Measurements from ENCODE around the gene NET1.

The NET1 gene

DNA sequence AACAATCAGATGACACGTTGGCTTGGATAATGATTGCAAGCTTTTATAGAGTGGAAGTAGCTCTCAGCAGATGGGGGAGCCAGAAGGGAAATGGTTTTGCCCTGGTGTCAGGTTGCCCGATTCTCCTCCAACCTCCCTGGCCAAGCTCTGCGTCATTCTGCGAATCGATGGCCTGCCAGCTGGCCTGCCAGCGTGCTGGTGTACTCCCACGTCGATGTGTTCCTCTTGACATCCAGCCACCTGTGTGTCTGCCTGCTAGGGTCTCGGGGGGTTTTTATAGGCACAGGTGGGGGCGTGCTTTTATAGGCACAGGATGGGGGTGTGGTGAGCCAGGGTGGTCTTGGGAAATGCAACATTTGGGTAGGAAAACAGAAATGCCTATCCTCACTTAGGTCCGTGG, 4.6 kb downstream of the NET1 start:
- no peak overlapping the region for H3K27ac Mint-ChIP-seq

DNA sequence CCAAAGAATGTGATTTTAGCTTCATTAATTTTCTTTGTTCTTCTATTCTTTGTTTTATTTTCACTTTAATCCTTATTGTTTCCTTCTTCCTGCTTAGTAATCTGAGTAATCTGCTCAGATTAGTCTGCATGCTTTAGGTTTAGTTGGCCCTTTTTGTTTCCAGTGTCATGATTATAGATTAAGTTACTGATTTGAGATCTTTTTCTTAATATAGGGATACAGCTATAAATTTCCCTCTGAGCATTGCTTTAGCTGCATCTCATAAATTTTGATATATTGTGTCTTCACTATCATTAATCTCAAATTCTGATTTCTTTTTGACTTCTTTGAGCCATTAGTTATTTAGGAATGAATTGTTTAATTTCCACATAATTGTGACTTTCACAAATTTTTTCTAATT, 6.2 kb downstream of the NET1 start:
- Mint-ChIP-seq H3K9me3 (peaks cover 23% of the 10 kb centered on the region), H3K4me1 (peaks cover 6% of the 10 kb centered on the region), H3K4me3 (no peak overlapping the region), H3K36me3 (peaks cover 15% of the 10 kb centered on the region), H3K27ac (no peak overlapping the region), H3K27me3 (peaks cover 3% of the 10 kb centered on the region)

More for the DNA sequence above, 4.6 kb downstream of the NET1 start:
- Mint-ChIP-seq H3K9me3 (peaks cover 23% of the 10 kb centered on the region), H3K36me3 (peaks cover 15% of the 10 kb centered on the region), H3K4me1 (peaks cover 9% of the 10 kb centered on the region), H3K4me3 (no peak overlapping the region), H3K27me3 (peaks cover 5% of the 10 kb centered on the region)

DNA sequence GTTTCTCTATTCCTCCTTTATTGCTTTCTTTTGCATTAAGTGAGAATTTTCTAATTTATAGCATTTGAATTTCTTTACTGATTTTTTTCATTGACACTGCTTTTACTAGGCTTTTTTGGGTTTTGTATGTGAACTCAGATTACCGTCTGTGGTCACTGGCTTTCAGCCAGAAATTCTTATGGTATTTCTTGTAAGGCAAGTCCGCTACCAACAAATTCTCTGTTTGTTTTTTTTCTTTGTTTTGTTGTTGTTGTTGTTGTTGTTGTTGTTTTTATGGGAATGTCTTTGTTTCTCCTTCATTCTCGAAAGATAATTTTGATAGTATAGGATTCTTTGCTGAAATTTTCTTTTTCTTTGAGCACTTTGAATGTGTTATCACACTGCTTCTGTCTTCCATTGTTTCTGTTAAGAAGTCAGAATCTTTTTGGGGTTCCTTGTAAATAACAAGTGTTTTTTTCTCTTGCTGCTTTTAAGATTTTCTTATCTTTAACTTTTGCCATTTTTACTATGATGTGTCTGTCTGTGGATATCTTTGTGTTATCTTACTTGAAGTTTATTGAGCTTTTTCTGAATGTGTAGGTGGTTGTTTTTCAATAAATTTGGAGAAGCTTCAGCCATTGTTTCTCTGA, 7.2 kb downstream of the NET1 start:
- Mint-ChIP-seq H3K27me3 (peaks cover 3% of the 10 kb centered on the region), H3K4me3 (no peak overlapping the region), H3K27ac (no peak overlapping the region), H3K4me1 (peaks cover 6% of the 10 kb centered on the region), H3K36me3 (peaks cover 15% of the 10 kb centered on the region), H3K9me3 (peaks cover 23% of the 10 kb centered on the region)

DNA sequence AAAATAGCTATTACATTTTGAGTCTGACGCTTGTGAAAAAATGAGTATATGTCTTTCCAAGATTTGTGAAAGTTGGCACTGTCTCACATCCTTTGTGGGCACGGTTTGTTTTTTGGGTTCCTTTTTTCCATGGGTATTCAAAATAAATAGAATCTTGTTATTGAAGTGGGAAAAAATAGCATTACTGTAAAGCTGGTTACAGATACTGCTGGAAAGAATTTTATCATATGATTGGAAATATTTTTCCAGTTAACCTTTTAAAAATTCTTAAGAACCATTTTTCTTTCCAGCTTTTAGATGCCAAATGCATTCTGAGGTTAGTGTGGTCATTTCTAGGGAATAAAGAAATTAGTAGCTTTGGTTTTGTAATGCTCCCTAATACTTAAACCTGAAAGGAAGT, 11.4 kb downstream of the NET1 start:
- Mint-ChIP-seq H3K36me3 (peaks cover 11% of the 10 kb centered on the region), H3K4me1 (peaks cover 6% of the 10 kb centered on the region), H3K27ac (no peak overlapping the region), H3K4me3 (no peak overlapping the region), H3K9me3 (peaks cover 13% of the 10 kb centered on the region), H3K27me3 (no peaks in the 10 kb centered on the region)

DNA sequence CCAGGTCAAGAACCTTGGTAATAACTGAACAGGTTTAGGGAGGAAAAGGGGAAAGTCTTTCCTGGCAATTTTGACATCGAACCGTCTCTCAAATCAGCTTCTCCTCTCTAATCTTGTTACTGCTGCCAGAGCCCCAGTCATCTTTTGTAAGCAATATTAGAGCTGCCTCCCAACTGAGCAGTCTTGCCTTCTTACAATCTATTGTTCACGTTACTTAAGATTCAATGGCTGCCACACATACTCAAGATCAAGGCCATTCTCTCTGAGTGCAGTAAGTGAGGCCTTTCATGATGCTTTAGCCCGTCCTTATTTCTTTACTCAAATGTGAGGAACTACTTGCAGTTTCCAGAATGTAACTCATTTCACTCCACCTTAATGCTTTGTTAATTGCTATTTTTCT, 12.4 kb downstream of the NET1 start:
- Mint-ChIP-seq H3K27ac (no peak overlapping the region), H3K36me3 (peaks cover 3% of the 10 kb centered on the region), H3K9me3 (peaks cover 3% of the 10 kb centered on the region), H3K4me1 (peaks cover 3% of the 10 kb centered on the region), H3K27me3 (no peaks in the 10 kb centered on the region), H3K4me3 (no peak overlapping the region)

DNA sequence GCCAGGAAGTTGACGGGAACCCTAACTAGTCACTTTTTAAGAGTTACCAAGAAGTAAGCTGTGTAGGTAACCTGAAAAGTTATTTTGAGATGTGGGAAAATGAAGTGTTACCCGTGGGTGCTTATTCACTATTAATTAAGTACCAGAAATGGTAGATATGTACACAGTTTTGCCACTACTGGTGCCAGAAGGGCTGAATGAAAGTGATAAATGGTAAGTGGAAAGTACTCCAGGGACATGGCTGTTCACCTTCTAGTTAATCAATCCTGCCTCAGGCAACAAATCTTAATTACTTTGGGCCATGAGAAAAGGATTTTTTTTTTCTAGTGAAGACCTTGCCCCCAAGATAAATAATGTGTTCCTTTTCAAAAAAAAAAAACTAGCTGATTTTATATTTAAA, 15.8 kb downstream of the NET1 start:
- H3K4me3 Mint-ChIP-seq = no peak overlapping the region
- H3K36me3 Mint-ChIP-seq = peaks cover 4% of the 10 kb centered on the region
- H3K4me1 Mint-ChIP-seq = no peaks in the 10 kb centered on the region
- H3K27ac Mint-ChIP-seq = no peak overlapping the region
- no peaks in the 10 kb centered on the region for H3K27me3 Mint-ChIP-seq
- peaks cover 4% of the 10 kb centered on the region for H3K9me3 Mint-ChIP-seq

DNA sequence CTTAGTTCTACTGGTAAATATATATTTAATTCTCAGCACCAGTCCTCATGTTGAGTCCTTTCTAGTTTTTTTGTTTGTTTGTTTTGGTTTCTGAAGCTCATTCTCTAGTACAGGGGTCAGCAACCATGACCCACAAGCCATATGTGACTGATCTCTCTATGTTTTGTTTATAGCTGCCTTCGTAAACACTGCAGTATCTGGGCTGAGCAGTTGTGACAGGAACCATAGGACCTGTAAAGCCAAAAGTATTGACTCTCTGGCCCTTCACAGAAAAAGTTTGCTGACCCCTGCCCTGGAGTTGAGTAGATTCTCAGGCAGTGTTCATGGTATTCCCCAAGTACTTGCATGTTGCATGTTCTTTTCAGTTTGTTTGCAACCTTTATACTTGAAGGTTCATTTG, 20.8 kb downstream of the NET1 start:
- Mint-ChIP-seq H3K27me3 (no peaks in the 10 kb centered on the region), H3K9me3 (peaks cover 4% of the 10 kb centered on the region), H3K36me3 (peaks cover 4% of the 10 kb centered on the region), H3K4me1 (peaks cover 12% of the 10 kb centered on the region), H3K27ac (no peak overlapping the region), H3K4me3 (no peak overlapping the region)

DNA sequence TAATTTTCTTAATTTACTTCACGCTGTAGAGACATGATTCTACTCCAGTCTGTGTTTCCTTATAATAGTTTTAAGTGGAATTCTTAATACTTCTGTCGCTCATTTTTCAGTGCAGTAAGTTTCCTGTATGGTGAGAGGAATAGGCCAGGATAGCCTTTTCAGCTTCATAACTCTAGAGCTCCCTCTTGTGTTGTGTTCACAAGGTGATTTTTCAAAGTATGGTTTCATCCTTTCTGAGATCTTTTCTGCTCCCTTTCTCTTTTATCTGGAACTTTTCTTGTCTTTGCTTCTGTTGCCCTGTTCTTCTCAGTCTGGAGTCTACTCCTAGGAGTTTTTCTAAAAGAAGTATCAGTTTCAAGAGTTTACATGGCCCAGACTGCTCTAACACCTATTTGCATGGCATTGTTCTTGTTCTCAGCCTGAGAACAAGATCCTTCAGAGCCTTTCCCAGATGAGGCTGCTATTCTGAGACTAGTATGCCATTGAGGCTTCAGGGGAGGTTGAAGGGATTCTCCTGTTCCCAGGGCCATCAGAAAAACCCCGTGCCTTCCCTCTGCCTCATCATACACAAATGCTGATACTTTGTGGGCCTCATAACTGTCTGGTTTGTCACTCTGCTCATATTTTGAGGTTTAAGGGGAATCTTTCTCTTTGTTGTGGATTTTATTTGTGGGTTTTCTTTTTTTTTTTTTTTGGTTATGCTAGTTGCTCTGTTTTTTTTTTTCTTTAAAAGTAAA, 21.8 kb downstream of the NET1 start:
- Mint-ChIP-seq H3K27me3 (no peaks in the 10 kb centered on the region), H3K4me1 (peaks cover 12% of the 10 kb centered on the region), H3K36me3 (peaks cover 4% of the 10 kb centered on the region), H3K9me3 (peaks cover 4% of the 10 kb centered on the region), H3K4me3 (no peak overlapping the region), H3K27ac (no peak overlapping the region)

DNA sequence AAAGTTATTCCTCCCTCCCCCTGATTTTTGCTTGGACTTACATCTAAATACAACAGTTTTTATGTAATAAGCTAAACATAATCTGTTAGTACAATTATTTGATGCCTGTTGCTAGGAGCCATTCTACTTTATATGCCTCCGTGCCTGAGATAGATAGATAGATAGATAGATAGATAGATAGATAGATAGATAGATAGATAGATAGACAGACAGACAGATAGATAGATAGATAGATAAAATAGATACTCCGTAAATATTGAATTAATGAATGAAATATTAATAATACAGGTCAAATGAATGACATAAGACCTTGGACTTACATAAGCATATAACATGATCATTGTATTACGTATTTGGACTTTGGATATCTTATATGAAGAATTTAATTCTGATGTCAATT, 23.0 kb downstream of the NET1 start:
- peaks cover 4% of the 10 kb centered on the region for H3K36me3 Mint-ChIP-seq
- no peak overlapping the region for H3K4me3 Mint-ChIP-seq
- H3K4me1 Mint-ChIP-seq = peaks cover 12% of the 10 kb centered on the region
- H3K9me3 Mint-ChIP-seq = peaks cover 4% of the 10 kb centered on the region
- H3K27me3 Mint-ChIP-seq = no peaks in the 10 kb centered on the region
- H3K27ac Mint-ChIP-seq = no peak overlapping the region

DNA sequence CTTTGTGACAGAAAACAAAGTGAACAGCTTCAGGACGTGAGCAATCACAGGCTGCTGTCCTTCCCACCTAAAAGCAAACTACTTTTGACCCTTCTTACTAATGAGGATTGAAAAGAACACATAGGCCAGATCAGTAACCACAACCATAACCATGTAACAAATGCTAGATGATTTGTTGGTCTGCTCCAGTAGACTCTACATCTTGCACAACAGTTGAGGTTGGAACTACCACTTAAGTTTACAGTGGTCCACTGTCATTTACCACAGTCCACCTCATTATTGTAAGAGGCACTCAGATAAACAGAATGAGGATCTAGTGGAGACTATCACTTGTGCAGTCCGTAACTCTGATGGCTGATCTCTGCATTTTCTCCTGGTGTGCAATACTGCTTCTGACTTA, 27.8 kb downstream of the NET1 start:
- Mint-ChIP-seq H3K4me1 (peaks cover 8% of the 10 kb centered on the region), H3K4me3 (no peak overlapping the region), H3K27ac (no peak overlapping the region), H3K9me3 (no peaks in the 10 kb centered on the region), H3K36me3 (peaks cover 2% of the 10 kb centered on the region), H3K27me3 (no peaks in the 10 kb centered on the region)

DNA sequence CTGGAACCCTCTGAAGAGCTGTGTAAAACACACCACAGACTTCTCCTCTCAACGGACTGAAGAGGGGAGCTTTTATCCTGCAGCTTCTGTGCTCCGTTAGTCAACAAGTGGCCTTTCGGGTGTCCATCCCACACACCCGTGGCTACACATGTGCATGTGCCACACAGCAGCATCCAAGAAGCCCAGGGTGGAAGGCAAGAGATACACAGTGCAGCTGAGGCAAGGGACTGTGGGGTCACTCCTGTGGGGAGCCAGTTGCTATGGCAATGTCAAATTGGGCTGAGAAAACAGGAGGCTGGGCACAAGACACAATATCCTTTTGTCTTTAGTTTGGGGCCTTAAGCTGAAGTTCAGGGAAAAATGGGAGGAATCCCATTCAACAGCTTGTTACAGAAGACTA, 28.7 kb downstream of the NET1 start:
- no peaks in the 10 kb centered on the region for H3K9me3 Mint-ChIP-seq
- peaks cover 2% of the 10 kb centered on the region for H3K36me3 Mint-ChIP-seq
- H3K4me1 Mint-ChIP-seq = peaks cover 15% of the 10 kb centered on the region
- no peak overlapping the region for H3K4me3 Mint-ChIP-seq
- no peak overlapping the region for H3K27ac Mint-ChIP-seq
- no peaks in the 10 kb centered on the region for H3K27me3 Mint-ChIP-seq

DNA sequence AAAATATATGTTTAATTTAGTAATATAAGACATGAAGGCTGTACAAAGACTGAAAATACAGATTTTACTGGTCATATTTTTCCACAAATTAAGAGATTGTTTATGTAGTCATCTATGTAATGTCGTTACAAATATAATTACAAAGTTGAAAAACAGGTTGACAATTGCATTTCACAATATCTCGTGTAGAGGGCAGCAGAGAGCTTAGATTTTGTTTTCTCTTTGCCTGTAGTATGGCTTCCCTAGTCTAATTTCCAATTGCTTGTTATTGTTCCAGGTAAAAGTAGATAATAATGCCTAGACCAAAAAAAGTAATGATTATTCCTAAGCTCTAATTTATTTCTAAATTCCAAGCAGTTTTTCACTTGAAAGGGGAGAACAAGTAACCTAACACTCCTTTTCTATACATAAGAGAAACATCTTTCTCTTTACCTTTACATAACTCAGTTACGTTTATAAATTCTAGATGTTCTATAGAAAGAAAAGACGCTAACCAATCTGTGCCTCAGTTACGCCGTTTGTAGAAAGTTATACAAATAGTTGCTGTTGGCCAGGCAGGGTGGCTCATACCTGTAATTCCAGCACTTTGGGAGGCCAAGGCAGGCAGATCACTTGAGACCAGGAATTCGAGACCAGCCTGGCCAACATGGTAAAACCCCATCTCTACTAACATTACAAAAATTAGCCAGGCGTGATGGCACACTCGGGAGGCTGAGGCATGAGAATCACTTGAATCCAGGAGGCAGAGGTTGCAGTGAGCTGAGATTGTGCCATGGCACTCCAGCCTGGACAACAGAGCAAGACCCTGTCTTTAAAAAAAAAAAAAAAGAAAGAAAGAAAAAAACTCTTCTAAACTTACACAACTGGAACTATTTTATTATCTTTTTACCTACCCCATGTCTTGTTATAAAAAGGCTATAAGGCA, 30.0 kb downstream of the NET1 start:
- Mint-ChIP-seq H3K9me3 (no peaks in the 10 kb centered on the region), H3K27ac (no peak overlapping the region), H3K4me1 (peaks cover 26% of the 10 kb centered on the region), H3K4me3 (no peak overlapping the region), H3K36me3 (peaks cover 2% of the 10 kb centered on the region), H3K27me3 (no peaks in the 10 kb centered on the region)

DNA sequence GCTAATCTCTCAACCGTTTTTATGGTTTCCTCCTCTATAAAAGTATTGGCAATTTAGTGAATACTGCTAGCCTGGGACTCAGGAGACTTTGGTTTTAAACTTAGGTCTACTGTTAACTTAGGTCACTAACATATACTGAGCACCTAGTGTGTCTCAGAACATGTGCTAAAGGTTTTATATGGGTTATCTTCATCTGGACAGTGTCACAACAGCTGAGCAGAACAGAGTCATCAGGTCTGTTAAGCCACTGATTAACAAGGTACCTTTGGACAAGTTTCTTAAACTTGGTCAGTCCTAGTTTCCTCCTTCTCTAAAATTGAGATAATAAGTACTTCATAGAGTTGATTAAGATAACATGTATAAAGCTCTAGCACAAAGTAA, 30.6 kb downstream of the NET1 start:
- H3K36me3 Mint-ChIP-seq = peaks cover 2% of the 10 kb centered on the region
- H3K4me3 Mint-ChIP-seq = no peak overlapping the region
- no peaks in the 10 kb centered on the region for H3K9me3 Mint-ChIP-seq
- H3K27ac Mint-ChIP-seq = no peak overlapping the region
- H3K4me1 Mint-ChIP-seq = peaks cover 31% of the 10 kb centered on the region
- H3K27me3 Mint-ChIP-seq = no peaks in the 10 kb centered on the region

DNA sequence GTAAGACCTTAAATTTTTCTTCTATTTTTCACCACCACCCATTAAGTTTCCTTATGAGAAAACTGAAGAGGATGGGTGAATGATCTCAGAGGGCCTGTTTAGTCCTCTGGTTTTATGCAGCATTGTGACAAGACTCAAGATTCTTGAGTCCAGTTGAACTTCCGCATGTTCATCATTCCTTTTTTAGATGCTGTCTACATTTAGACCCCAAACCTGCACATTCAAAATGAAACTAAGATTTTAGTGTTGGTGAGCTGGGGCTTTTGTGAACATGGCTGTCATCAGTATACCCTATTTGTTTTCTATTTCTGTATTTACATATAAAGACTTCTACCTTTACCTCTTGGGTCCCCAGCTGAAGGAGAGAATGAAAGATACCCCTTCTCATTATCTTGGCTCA, 31.1 kb downstream of the NET1 start:
- no peak overlapping the region for H3K27ac Mint-ChIP-seq
- no peaks in the 10 kb centered on the region for H3K27me3 Mint-ChIP-seq
- no peak overlapping the region for H3K4me3 Mint-ChIP-seq
- peaks cover 2% of the 10 kb centered on the region for H3K36me3 Mint-ChIP-seq
- no peaks in the 10 kb centered on the region for H3K9me3 Mint-ChIP-seq
- peaks cover 36% of the 10 kb centered on the region for H3K4me1 Mint-ChIP-seq

DNA sequence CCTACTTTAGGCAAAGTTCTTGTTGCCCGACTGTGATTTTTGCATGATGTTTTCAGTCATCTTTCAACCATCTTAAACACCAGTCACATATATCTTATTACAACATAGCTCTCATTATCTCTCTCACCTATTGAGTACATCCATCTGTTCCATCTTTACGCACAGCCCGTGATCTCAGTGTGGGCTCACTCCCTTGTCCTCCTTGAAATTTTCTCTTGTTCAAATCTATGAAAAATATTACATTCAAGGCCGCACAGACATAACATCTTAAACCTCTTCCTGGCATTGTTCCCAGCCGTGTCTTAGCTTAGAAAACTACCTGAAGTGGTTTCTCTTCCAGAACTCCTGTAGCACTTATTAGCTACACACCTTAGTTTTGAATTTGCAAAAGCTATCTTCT, 32.6 kb downstream of the NET1 start:
- peaks cover 48% of the 10 kb centered on the region for H3K4me1 Mint-ChIP-seq
- H3K36me3 Mint-ChIP-seq = peaks cover 2% of the 10 kb centered on the region
- H3K27ac Mint-ChIP-seq = no peak overlapping the region
- H3K9me3 Mint-ChIP-seq = no peaks in the 10 kb centered on the region
- H3K27me3 Mint-ChIP-seq = no peaks in the 10 kb centered on the region
- H3K4me3 Mint-ChIP-seq = no peak overlapping the region

DNA sequence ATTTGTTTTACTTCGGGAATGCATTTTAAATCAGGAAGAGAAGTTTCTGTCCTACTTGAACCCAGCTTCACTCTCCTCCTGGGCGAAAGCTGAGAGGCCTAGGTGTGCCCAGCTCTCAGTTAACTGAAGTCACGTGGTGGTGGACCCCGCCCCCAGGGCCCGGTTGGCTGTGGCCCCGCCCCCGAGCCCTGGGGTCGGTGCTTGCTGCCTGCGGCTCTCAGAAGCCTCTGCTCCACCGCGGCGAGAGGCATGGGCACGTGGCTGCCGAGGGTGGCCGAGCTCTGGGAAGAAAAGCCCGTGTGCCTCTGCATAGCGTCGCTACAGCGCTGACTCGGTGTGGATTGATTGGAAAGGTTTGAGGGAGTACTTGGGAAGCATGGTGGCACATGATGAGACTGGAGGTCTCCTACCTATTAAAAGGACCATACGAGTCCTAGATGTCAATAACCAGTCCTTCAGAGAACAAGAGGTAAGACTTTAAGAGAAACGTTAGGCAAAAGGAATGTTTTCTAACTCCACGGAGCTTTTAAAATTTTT, 34.1 kb downstream of the NET1 start:
- H3K4me3 Mint-ChIP-seq = peak overlapping the region; percentile 95
- H3K27me3 Mint-ChIP-seq = no peaks in the 10 kb centered on the region
- H3K36me3 Mint-ChIP-seq = peaks cover 2% of the 10 kb centered on the region
- H3K9me3 Mint-ChIP-seq = no peaks in the 10 kb centered on the region
- peaks cover 50% of the 10 kb centered on the region for H3K4me1 Mint-ChIP-seq
- peak overlapping the region; percentile 84 for H3K27ac Mint-ChIP-seq
